Psoas muscle (tissue), 8 donors: ENCODE data around the gene OR7D2. TPM values are rescaled to one million over a fixed set of nuclear protein-coding genes. Genes with fewer than 3 reads are reported as not detected.
"Not testable (repeated sequence)": the region's sequence is repeated elsewhere in the genome, so short reads cannot be mapped to it uniquely, and the experiment has no call there.

ENCODE experiments used
- ATAC-seq, 4 donors: fragments of 200-7000 bp; cut with Tn5 transposase; one replicate each; pipeline ENCODE4 v1.9.1; 2020; ENCODE audit warnings: moderate library complexity in 3 of 4, mild to moderate bottlenecking in 2 of 4
- DNase-seq, 2 donors: peaks; one replicate each; pipeline ENCODE4 v3.0.0-alpha.2; 2020
- H3K27ac ChIP-seq: fragments of 200-600 bp; one replicate; pipeline ENCODE4 v1.8.0; 2022
- H3K27me3 ChIP-seq, 3 donors: fragments of 200-600 bp in 1 of 3; one replicate each; pipeline versions ENCODE4 v1.6.1 to v1.8.0; 2013 to 2022; ENCODE audit warnings: low read length in 2 of 3, mild to moderate bottlenecking in 2 of 3, moderate library complexity in 1 of 3; ENCODE audit not compliant: insufficient read depth in 3 of 3
- H3K36me3 ChIP-seq, 2 donors: fragments of 200-600 bp in 1 of 2; one replicate each; pipeline versions ENCODE4 v1.6.1 to v1.8.0; 2013 to 2022; ENCODE audit warnings: low read depth in 1 of 2, mild to moderate bottlenecking in 1 of 2, moderate library complexity in 1 of 2; ENCODE audit not compliant: insufficient read depth in 1 of 2
- H3K4me1 ChIP-seq: fragments of 200-600 bp; one replicate; pipeline ENCODE4 v1.8.0; 2022
- H3K4me3 ChIP-seq: fragments of 200-600 bp; one replicate; pipeline ENCODE4 v1.8.0; 2022; ENCODE audit warnings: mild to moderate bottlenecking
- H3K9me3 ChIP-seq: fragments of 200-600 bp; one replicate; pipeline ENCODE4 v1.8.0; 2022
- WGBS, 3 donors: extraction: QIAGEN DNeasy Blood & Tissue Kit; methylation state at CpG; one replicate each; pipeline versions ENCODE4 v1.1.6 to v1.1.7; 2013; 5-methylcytosine and 5-hydroxymethylcytosine counted together
- intact Hi-C, 2 donors: fragments of 100-400 bp; cut with DNase I; formaldehyde crosslinking; loops; one replicate each; pipeline versions ENCODE4 v1.11.0 to v1.14.2; 2022
- polyA plus RNA-seq, 3 donors: library from polyadenylated mRNA; stranded (reverse); fragments of 200-250 nt; gene quantifications; one replicate each; pipeline ENCODE4 v1.2.3, GENCODE V29; 2013
- total RNA-seq, 4 donors: library from RNA; stranded (reverse); fragmentation: NEBNext Ultra II Directional in 2 of 4; extraction: Animal tissue kit (Norgen Biotek cat#: 25700) in 2 of 4; gene quantifications; one replicate each; pipeline versions ENCODE4 v1.2.1 to v1.2.4, GENCODE V29; 2021 to 2023
- TF ChIP-seq, protein P1 (sequence below): fragments of 200-600 bp; IDR thresholded peaks from one replicate; pipeline ENCODE4 v1.8.0; 2022; ENCODE audit warnings: antibody characterized with exemption
- donor health status: healthy with polysubstance abuse.
- donor health status: DM: no; HTN: no; CAD: no; lungs with moderate emphysema.
- donor health status: Bipolar disorder and iron deficiency.
- donor health status: healthy.
- donor health status: DM: yes; HTN: yes; CAD: no.
- donor health status: DM: no; HTN: no; CAD: no.
- donor health status: DM: no; HTN: no; CAD: no.
- donor health status: DM: yes; HTN: yes; CAD: no.

Gene OR7D2
- total and polyA plus RNA-seq, 7 donors = 0.03 to 0.24 (median 0.06) TPM; not detected in 3

- Histone ChIP-seq H3K27me3 (no peaks in the 10 kb centered on the region), H3K4me3 (no peak overlapping the region), H3K36me3 (no peaks in the 10 kb centered on the region), H3K4me1 (no peaks in the 10 kb centered on the region), H3K9me3 (no peaks in the 10 kb centered on the region), H3K27ac (no peak overlapping the region)
- DNase-seq = no peak
- TF ChIP-seq, protein P1, sequence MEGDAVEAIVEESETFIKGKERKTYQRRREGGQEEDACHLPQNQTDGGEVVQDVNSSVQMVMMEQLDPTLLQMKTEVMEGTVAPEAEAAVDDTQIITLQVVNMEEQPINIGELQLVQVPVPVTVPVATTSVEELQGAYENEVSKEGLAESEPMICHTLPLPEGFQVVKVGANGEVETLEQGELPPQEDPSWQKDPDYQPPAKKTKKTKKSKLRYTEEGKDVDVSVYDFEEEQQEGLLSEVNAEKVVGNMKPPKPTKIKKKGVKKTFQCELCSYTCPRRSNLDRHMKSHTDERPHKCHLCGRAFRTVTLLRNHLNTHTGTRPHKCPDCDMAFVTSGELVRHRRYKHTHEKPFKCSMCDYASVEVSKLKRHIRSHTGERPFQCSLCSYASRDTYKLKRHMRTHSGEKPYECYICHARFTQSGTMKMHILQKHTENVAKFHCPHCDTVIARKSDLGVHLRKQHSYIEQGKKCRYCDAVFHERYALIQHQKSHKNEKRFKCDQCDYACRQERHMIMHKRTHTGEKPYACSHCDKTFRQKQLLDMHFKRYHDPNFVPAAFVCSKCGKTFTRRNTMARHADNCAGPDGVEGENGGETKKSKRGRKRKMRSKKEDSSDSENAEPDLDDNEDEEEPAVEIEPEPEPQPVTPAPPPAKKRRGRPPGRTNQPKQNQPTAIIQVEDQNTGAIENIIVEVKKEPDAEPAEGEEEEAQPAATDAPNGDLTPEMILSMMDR = no peak
- no peak for ATAC-seq
- WGBS, 3 donors = 90 to 95% (median 93%) methylated on average over 5 of the region's 5 CpGs
- intact Hi-C loops = no loop called here
Observed at GRCh38 chr19:9175326-9175725, 3.5 kb upstream of the OR7D2 start.

DNA sequence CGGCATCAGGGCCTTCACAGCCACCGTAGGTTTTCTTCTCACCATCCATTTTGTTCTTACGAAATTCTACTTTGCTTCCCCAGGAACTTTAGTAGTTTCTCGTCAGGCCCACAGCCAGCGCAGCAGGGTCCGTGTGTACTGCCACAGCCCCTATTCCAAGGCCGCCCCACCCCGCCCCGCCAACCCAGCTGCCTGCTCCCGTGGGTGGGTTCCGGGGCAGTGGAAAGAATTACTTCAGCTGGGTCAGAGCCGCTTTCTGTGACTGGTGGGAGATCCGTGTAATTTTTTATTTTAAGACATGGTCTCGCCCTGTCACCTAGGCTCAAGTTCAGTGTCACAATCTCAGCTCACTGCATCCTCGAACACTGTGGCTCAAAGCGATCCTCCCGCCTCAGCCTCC, 4.2 kb downstream of the OR7D2 start:
- Histone ChIP-seq H3K9me3 (no peaks in the 10 kb centered on the region), H3K4me1 (no peaks in the 10 kb centered on the region), H3K27me3 (no peaks in the 10 kb centered on the region), H3K36me3 (no peaks in the 10 kb centered on the region), H3K27ac (no peak overlapping the region), H3K4me3 (no peak overlapping the region)
- ATAC-seq (no peak), DNase-seq (no peak)
- 92 to 93% (median 93%) methylated on average over 17 of the region's 17 CpGs for WGBS, 3 donors
- TF ChIP-seq, protein P1 = no peak
- intact Hi-C loops = no loop called here

- TF ChIP-seq, protein P1 = no peak
- no peak overlapping the region for H3K27ac ChIP-seq
- H3K9me3 ChIP-seq = no peaks in the 10 kb centered on the region
- peaks cover 0 to 2% (median 0%) of the 10 kb centered on the region in 3 donors for H3K27me3 ChIP-seq
- DNase-seq = no peak
- intact Hi-C loops = no loop called here
- 66 to 89% (median 72%) methylated on average over 6 of the region's 6 CpGs for WGBS, 3 donors
- H3K4me1 ChIP-seq = no peaks in the 10 kb centered on the region
- H3K4me3 ChIP-seq = no peak overlapping the region
- ATAC-seq = no peak
- H3K36me3 ChIP-seq = no peaks in the 10 kb centered on the region
Observed at GRCh38 chr19:9187191-9187590, 8.4 kb downstream of the OR7D2 start.

GRCh38 chr19:9189535-9189934, 10.8 kb downstream of the OR7D2 start:
- TF ChIP-seq, protein P1 = no peak
- DNase-seq (no peak), ATAC-seq (no peak)
- H3K4me1 ChIP-seq = no peaks in the 10 kb centered on the region
- H3K9me3 ChIP-seq = no peaks in the 10 kb centered on the region
- intact Hi-C loops = no loop called here
- no peak overlapping the region for H3K4me3 ChIP-seq
- H3K27ac ChIP-seq = no peak overlapping the region
- peaks cover 0 to 2% (median 0%) of the 10 kb centered on the region in 3 donors for H3K27me3 ChIP-seq
- 59 to 75% (median 72%) methylated on average over 7 of the region's 7 CpGs for WGBS, 3 donors
- no peaks in the 10 kb centered on the region for H3K36me3 ChIP-seq

GRCh38 chr19:9198044-9198443, 19.3 kb downstream of the OR7D2 start:
- ATAC-seq, DNase-seq, H3K4me3 ChIP-seq, intact Hi-C loops, H3K9me3 ChIP-seq, H3K4me1 ChIP-seq, H3K27ac ChIP-seq, H3K36me3 ChIP-seq, H3K27me3 ChIP-seq: not testable (repeated sequence)
- WGBS, 3 donors = 29 to 69% (median 59%) methylated on average over 1 to 2 of the region's 2 CpGs
